Natural killer cell (primary cell): ENCODE data around the gene DGKZ. TPM values are rescaled to one million over a fixed set of nuclear protein-coding genes. Genes with fewer than 3 reads are reported as not detected.

Experiments
- ATAC-seq, 3 donors: fragments of 150-1000 bp in 2 of 3; fragments of 200-7000 bp in 1 of 3; cut with Tn5 transposase; 1 replicate in 1 of 3; 2 replicates in 2 of 3; pipeline ENCODE4 v1.10.0; 2021; ENCODE audit warnings: mild to moderate bottlenecking in 2 of 3, moderate library complexity in 2 of 3
- DNase-seq, 2 donors: peaks; one replicate each; pipeline versions ENCODE4 v3.0.0 to v3.0.0-alpha.2; 2013 to 2021; ENCODE audit warnings: mixed read lengths in 1 of 2
- H3K27ac ChIP-seq: one replicate; pipeline ENCODE4 v1.5.1; 2013; ENCODE audit warnings: mild to moderate bottlenecking, low read length
- H3K27me3 ChIP-seq: one replicate; pipeline ENCODE4 v1.6.1; 2013; ENCODE audit warnings: low read length; ENCODE audit not compliant: control insufficient read depth, insufficient read depth
- H3K36me3 ChIP-seq: one replicate; pipeline ENCODE4 v1.6.1; 2013; ENCODE audit warnings: low read length; ENCODE audit not compliant: control insufficient read depth, insufficient read depth
- H3K4me1 ChIP-seq: one replicate; pipeline ENCODE4 v1.6.1; 2013; ENCODE audit warnings: low read length; ENCODE audit not compliant: control insufficient read depth, insufficient read depth
- H3K4me3 ChIP-seq: one replicate; pipeline ENCODE4 v1.5.1; 2013; ENCODE audit warnings: low read length
- H3K9me3 ChIP-seq: one replicate; pipeline ENCODE4 v1.6.1; 2013; ENCODE audit warnings: low read length; ENCODE audit not compliant: control insufficient read depth, insufficient read depth
- H3K27ac Mint-ChIP-seq, 2 donors: one replicate each; pipeline ENCODE4 v1.8.0; 2022; ENCODE audit warnings: mild to moderate bottlenecking in 2 of 2, mixed read lengths in 2 of 2, moderate library complexity in 1 of 2
- H3K27me3 Mint-ChIP-seq, 2 donors: one replicate each; pipeline ENCODE4 v1.8.0; 2022; ENCODE audit warnings: low read depth in 2 of 2, mixed read lengths in 2 of 2
- H3K36me3 Mint-ChIP-seq: one replicate; pipeline ENCODE4 v1.8.0; 2022; ENCODE audit warnings: mixed read lengths
- H3K4me1 Mint-ChIP-seq, 2 donors: one replicate each; pipeline ENCODE4 v1.8.0; 2022; ENCODE audit warnings: mixed read lengths in 2 of 2
- H3K4me3 Mint-ChIP-seq: one replicate; pipeline ENCODE4 v1.8.0; 2022; ENCODE audit warnings: mild to moderate bottlenecking, moderate library complexity, mixed read lengths
- H3K9me3 Mint-ChIP-seq, 2 donors: one replicate each; pipeline ENCODE4 v1.8.0; 2022; ENCODE audit warnings: mixed read lengths in 2 of 2
- CTCF ChIP-seq: fragments of 200-600 bp; IDR thresholded peaks from one replicate; pipeline ENCODE4 v1.8.0; 2022; ENCODE audit warnings: antibody characterized with exemption
- WGBS: methylation state at CpG from one replicate; pipeline ENCODE4 v1.1.7; 2013; ENCODE audit warnings: missing lambda C conversion rate; ENCODE audit not compliant: insufficient coverage; 5-methylcytosine and 5-hydroxymethylcytosine counted together
- intact Hi-C: fragments of 100-400 bp; cut with micrococcal nuclease; formaldehyde crosslinking; loops from one replicate; pipeline ENCODE4 v1.14.2; 2022
- total RNA-seq, 4 donors: library from RNA; stranded (reverse); fragments of 120-200 nt in 1 of 4; gene quantifications; one replicate each; pipeline versions ENCODE4 v1.2.3 to v1.2.4, GENCODE V29; 2013 to 2022

Gene DGKZ
- total RNA-seq, 3 donors from 2014 or later (not counting 1 experiment from before 2014, with no cell fraction given), result 307 to 377 (median 350) TPM

GRCh38 chr11:46380340-46381047, 33.2 kb downstream of the DGKZ start:
- Mint-ChIP-seq H3K9me3 (no peaks in the 10 kb centered on the region), H3K4me3 (peak overlapping the region; percentile 85), H3K27ac (peak overlapping the region in 1 of 2 donors; percentile 85), H3K27me3 (peaks cover 0 to 10% of the 10 kb centered on the region in 2 donors), H3K4me1 (peaks cover 13 to 38% of the 10 kb centered on the region in 2 donors), H3K36me3 (no peaks in the 10 kb centered on the region)
- H3K9me3 ChIP-seq, result no peaks in the 10 kb centered on the region
- WGBS, result 2% methylated on average over 43 of the region's 45 CpGs
- intact Hi-C loops, result loop anchor here (5.0 kb wide), 1 partner anchor 33 kb away; the partner anchor contains the start of gene DGKZ
- H3K4me1 ChIP-seq, result peaks cover 45% of the 10 kb centered on the region
- TF ChIP-seq CTCF, result no peak
- peak; percentile 43 to 56 (median 54) for ATAC-seq
- H3K27me3 ChIP-seq, result peaks cover 12% of the 10 kb centered on the region
- H3K36me3 ChIP-seq, result peaks cover 32% of the 10 kb centered on the region
- H3K4me3 ChIP-seq, result peak overlapping the region; percentile 66
- peak overlapping the region; percentile 38 for H3K27ac ChIP-seq
- peak in 1 of 2 donors; percentile 66 for DNase-seq

- Histone ChIP-seq H3K4me3 (peak within 1 kb of the TSS; percentile 66), H3K36me3 (peaks cover 24% of the 10 kb centered on the region), H3K27me3 (peaks cover 12% of the 10 kb centered on the region), H3K4me1 (peaks cover 45% of the 10 kb centered on the region), H3K27ac (peak within 1 kb of the TSS; percentile 38), H3K9me3 (no peaks in the 10 kb centered on the region)
- WGBS, result under 1% methylated on average over 74 of the region's 96 CpGs
- H3K4me3 Mint-ChIP-seq, result peak within 1 kb of the TSS; percentile 85
- no peak for TF ChIP-seq CTCF
- ATAC-seq (peak; percentile 5 to 17 (median 12)), DNase-seq (no peak)
- H3K27ac Mint-ChIP-seq, result peak within 1 kb of the TSS in 1 of 2 donors; percentile 85
- intact Hi-C loops, result loop anchor here (5.0 kb wide), 1 partner anchor 34 kb away; the partner anchor contains the start of gene DGKZ
- peaks cover 13 to 41% of the 10 kb centered on the region in 2 donors for H3K4me1 Mint-ChIP-seq
- H3K9me3 Mint-ChIP-seq, result no peaks in the 10 kb centered on the region
- H3K36me3 Mint-ChIP-seq, result no peaks in the 10 kb centered on the region
- H3K27me3 Mint-ChIP-seq, result peaks cover 6 to 16% of the 10 kb centered on the region in 2 donors
Observed at GRCh38 chr11:46381048-46381818, 34.0 kb downstream of the DGKZ start, which contains the start of gene MDK. TSS of gene MDK (plus strand) at chr11:46381669. CDS start at chr11:46382058, 389 bp downstream.

GRCh38 chr11:46381819-46382645, 34.8 kb downstream of the DGKZ start:
- Mint-ChIP-seq H3K36me3 (no peaks in the 10 kb centered on the region), H3K9me3 (no peaks in the 10 kb centered on the region), H3K4me1 (peaks cover 13 to 44% of the 10 kb centered on the region in 2 donors), H3K27ac (no peak overlapping the region), H3K4me3 (peak overlapping the region; percentile 76), H3K27me3 (peaks cover 14 to 24% of the 10 kb centered on the region in 2 donors)
- 1% methylated on average over 66 of the region's 66 CpGs for WGBS
- H3K27ac ChIP-seq, result no peak overlapping the region
- peaks cover 12% of the 10 kb centered on the region for H3K27me3 ChIP-seq
- no peak for TF ChIP-seq CTCF
- DNase-seq (no peak), ATAC-seq (peak in 1 of 3 donors; percentile 4)
- intact Hi-C loops, result loop anchor here (5.0 kb wide), 1 partner anchor 35 kb away; the partner anchor contains the start of gene DGKZ
- peak overlapping the region; percentile 26 for H3K4me3 ChIP-seq
- no peaks in the 10 kb centered on the region for H3K9me3 ChIP-seq
- peaks cover 18% of the 10 kb centered on the region for H3K36me3 ChIP-seq
- peaks cover 45% of the 10 kb centered on the region for H3K4me1 ChIP-seq
